Left hindlimb (tissue), 1 donor: ENCODE data around the gene ZIC4.

Experiments
- DNase-seq: peaks from one replicate; pipeline ENCODE4 v3.0.0-alpha.2; 2018

Gene ZIC4

GRCh38 chr3:147406028-147406931, at the start of gene ZIC4:
Gene ZIC4 (minus strand): TSS chr3:147406543. CDS start chr3:147402797, 3,746 bp downstream.
- no peak for DNase-seq

- DNase-seq: no peak
Observed at GRCh38 chr3:147449669-147450068, 43.3 kb upstream of the ZIC4 start.

- DNase-seq: no peak
Observed at GRCh38 chr3:147447224-147447623, 40.9 kb upstream of the ZIC4 start.

GRCh38 chr3:147431751-147432150, 25.4 kb upstream of the ZIC4 start:
- DNase-seq: no peak

- no peak for DNase-seq
Observed at GRCh38 chr3:147428754-147429153, 22.4 kb upstream of the ZIC4 start.

- DNase-seq: no peak
Observed at GRCh38 chr3:147428326-147428725, 22.0 kb upstream of the ZIC4 start.

GRCh38 chr3:147427746-147428145, 21.4 kb upstream of the ZIC4 start:
- no peak for DNase-seq

- no peak for DNase-seq
Observed at GRCh38 chr3:147426931-147427330, 20.6 kb upstream of the ZIC4 start.

- no peak for DNase-seq
Observed at GRCh38 chr3:147425388-147425850, 19.1 kb upstream of the ZIC4 start.

GRCh38 chr3:147424581-147425387, 18.4 kb upstream of the ZIC4 start:
- no peak for DNase-seq

- no peak for DNase-seq
Observed at GRCh38 chr3:147423798-147424580, 17.6 kb upstream of the ZIC4 start.

GRCh38 chr3:147423537-147423797, 17.1 kb upstream of the ZIC4 start:
- DNase-seq: no peak

GRCh38 chr3:147422601-147423536, 16.5 kb upstream of the ZIC4 start:
- DNase-seq: peak; percentile 51

GRCh38 chr3:147422196-147422595, 15.9 kb upstream of the ZIC4 start:
- DNase-seq: peak; percentile 28

GRCh38 chr3:147421184-147421912, 15.0 kb upstream of the ZIC4 start:
- peak; percentile 40 for DNase-seq

- no peak for DNase-seq
Observed at GRCh38 chr3:147420353-147421183, 14.2 kb upstream of the ZIC4 start.

GRCh38 chr3:147419781-147420224, 13.5 kb upstream of the ZIC4 start:
- DNase-seq: no peak

- DNase-seq: peak; percentile 85
Observed at GRCh38 chr3:147418808-147419701, 12.7 kb upstream of the ZIC4 start.

GRCh38 chr3:147418371-147418781, 12.0 kb upstream of the ZIC4 start:
- DNase-seq: no peak
